ENCODE measurements around the gene PRSS8.
"Not testable (repeated sequence)": the region's sequence is repeated elsewhere in the genome, so short reads cannot be mapped to it uniquely, and the experiment has no call there.

Gene PRSS8

GRCh38 chr16:31147574-31147973, 12.0 kb upstream of the PRSS8 start:
- CTCF ChIA-PET: interaction anchor here (6.7 kb wide), 1 partner anchor 12 kb away, joined by 101 read pairs; no protein-coding TSS in a partner anchor
- POLR2A ChIA-PET: interaction anchor here (0.6 kb wide), 1 partner anchor 361 kb away, joined by 3 read pairs; the partner anchor contains the start of gene RUSF1
- no peak for TF ChIP-seq CTCF (IDR thresholded peaks at IDR 0.05; ENCODE audit: insufficient read depth, low read length, missing control alignments)
- no peak overlapping the region for H3K4me3 ChIP-seq (ENCODE audit: low read depth, low read length)
- DNase-seq (ENCODE audit: low read depth, low spot score): no peak

- no peak overlapping the region for H3K4me3 ChIP-seq (ENCODE audit: low read depth, low read length)
- ChIA-PET CTCF (interaction anchor here (1.2 to 6.7 kb wide), 3 partner anchors 14 to 193 kb away, joined by 3 to 101 read pairs (median 45); partner anchors contain the start of gene FUS), POLR2A (interaction anchor here (2.0 kb wide), 1 partner anchor 35 kb away, joined by 6 read pairs; the partner anchor contains the start of gene FUS)
- no peak for TF ChIP-seq CTCF (IDR thresholded peaks at IDR 0.05; ENCODE audit: insufficient read depth, low read length, missing control alignments)
- no peak for DNase-seq (ENCODE audit: low read depth, low spot score)
These were observed 10.0 kb upstream of the PRSS8 start for GRCh38 chr16:31145398-31145990.

GRCh38 chr16:31144418-31144817, 8.9 kb upstream of the PRSS8 start:
- POLR2A ChIA-PET: interaction anchor here (1.1 to 2.0 kb wide), 2 partner anchors 27 to 36 kb away, joined by 4 to 6 read pairs; partner anchors contain the start of genes FUS and KAT8
- H3K4me3 ChIP-seq (ENCODE audit: low read depth, low read length); DNase-seq (ENCODE audit: low read depth, low spot score): not testable (repeated sequence)
- CTCF ChIA-PET: interaction anchor here (0.9 to 6.7 kb wide), 9 partner anchors 9 to 724 kb away, joined by 3 to 101 read pairs (median 40); partner anchors contain the start of genes HSD3B7 and KAT8

- no peak for DNase-seq (ENCODE audit: low read depth, low spot score)
- CTCF ChIA-PET: interaction anchor here (0.9 to 6.7 kb wide), 12 partner anchors 9 to 725 kb away, joined by 3 to 101 read pairs (median 20); partner anchors contain the start of genes HSD3B7 and KAT8
- H3K4me3 ChIP-seq (ENCODE audit: low read depth, low read length): no peak overlapping the region
- TF ChIP-seq CTCF (IDR thresholded peaks at IDR 0.05; ENCODE audit: insufficient read depth, low read length, missing control alignments): no peak
- POLR2A ChIA-PET: interaction anchor here (2.0 kb wide), 1 partner anchor 36 kb away, joined by 6 read pairs; the partner anchor contains the start of gene FUS
These were observed 8.2 kb upstream of the PRSS8 start for GRCh38 chr16:31143694-31144148.

GRCh38 chr16:31143011-31143693, 7.6 kb upstream of the PRSS8 start:
- ChIA-PET POLR2A (interaction anchor here (0.6 to 2.0 kb wide), 7 partner anchors 14 to 317 kb away, joined by 3 to 31 read pairs (median 4); partner anchors contain the start of genes ARMC5, FUS, HSD3B7 and KAT8), CTCF (interaction anchor here (0.8 to 6.7 kb wide), 53 partner anchors 10 to 727 kb away, joined by 3 to 101 read pairs (median 5); partner anchors contain the start of genes FUS, HSD3B7, KAT8 and PRSS53)
- TF ChIP-seq CTCF (IDR thresholded peaks at IDR 0.05; ENCODE audit: insufficient read depth, low read length, missing control alignments): no peak
- DNase-seq (ENCODE audit: low read depth, low spot score): no peak
- H3K4me3 ChIP-seq (ENCODE audit: low read depth, low read length): peak overlapping the region; percentile 57

- peak overlapping the region; percentile 57 for H3K4me3 ChIP-seq (ENCODE audit: low read depth, low read length)
- ChIA-PET POLR2A (interaction anchor here (0.5 to 1.8 kb wide), 13 partner anchors 12 to 330 kb away, joined by 3 to 31 read pairs (median 3); partner anchors contain the start of genes ARMC5, FUS, HSD3B7 and KAT8), CTCF (interaction anchor here (0.6 to 6.7 kb wide), 59 partner anchors 9 to 728 kb away, joined by 3 to 101 read pairs (median 5); partner anchors contain the start of genes ARMC5, FUS, HSD3B7 and KAT8)
- TF ChIP-seq CTCF (IDR thresholded peaks at IDR 0.05; ENCODE audit: insufficient read depth, low read length, missing control alignments): peak; percentile 99
- DNase-seq (ENCODE audit: low read depth, low spot score): peak; percentile 84
These were observed 6.8 kb upstream of the PRSS8 start for GRCh38 chr16:31142109-31143010.

Measured in AG04449 (cell line).